Measurements from ENCODE around the gene MMP17.

Gene MMP17

GRCh38 chr12:131827961-131828534 lies at the start of gene MMP17:
TSS of gene MMP17 (plus strand) at chr12:131828393. CDS start at chr12:131828495, 102 bp downstream.
- peak in 16 of 51 donors; percentile 6 to 64 (median 28) for DNase-seq

DNA sequence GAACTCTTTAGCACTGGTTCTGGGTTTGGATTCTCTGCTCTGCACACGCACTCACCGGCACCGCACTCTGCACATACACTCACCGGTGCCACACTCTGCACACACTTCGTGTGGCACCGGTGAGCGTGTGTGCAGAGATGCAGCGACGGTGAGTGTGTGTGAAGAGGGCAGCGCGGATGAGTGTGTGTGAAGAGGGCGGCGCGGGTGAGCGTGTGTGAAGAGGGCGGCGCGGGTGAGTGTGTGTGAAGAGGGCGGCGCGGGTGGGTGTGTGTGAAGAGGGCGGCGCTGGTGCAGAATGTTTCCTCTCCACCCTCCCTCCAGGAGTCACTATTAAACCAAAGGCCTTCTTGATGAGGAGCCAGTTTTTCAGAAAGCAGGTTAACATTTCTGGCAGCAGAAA lies 49.2 kb upstream of the MMP17 start:
- no peak for DNase-seq

- DNase-seq: no peak
These were observed 46.1 kb upstream of the MMP17 start for GRCh38 chr12:131782061-131782460.

- peak in 1 of 51 donors; percentile 49 for DNase-seq
These were observed 44.2 kb upstream of the MMP17 start for GRCh38 chr12:131783915-131784541.

- peak in 1 of 51 donors; percentile 46 for DNase-seq
These were observed 43.1 kb upstream of the MMP17 start for GRCh38 chr12:131784909-131785762.

DNA sequence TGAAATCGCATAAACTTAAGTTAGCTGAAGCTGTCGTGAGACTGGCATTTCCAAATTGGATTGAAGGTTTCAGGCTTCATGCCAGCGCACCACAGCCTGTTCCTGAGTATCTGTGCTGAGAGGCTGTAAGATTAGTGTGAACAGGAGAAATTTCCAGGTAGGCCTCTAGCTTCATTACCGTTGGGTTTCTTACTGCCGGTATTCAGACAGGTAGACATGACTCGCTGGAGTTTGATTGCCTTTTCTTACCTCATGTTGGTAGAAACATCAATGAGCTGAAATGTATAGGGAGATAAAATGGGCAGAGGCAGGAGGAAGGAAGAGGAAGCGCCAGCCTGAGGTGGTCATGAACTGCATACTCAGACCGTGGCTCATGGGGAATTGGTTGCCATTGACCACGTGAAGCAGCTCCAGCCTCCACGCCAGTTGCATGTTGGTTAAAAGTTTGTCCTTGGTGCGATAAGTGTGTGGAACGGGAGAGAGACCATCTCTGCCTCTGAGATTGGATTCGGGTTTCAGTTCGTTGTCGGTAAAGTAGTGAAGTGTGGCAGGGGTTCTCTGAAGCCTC lies 42.3 kb upstream of the MMP17 start:
- no peak for DNase-seq

- DNase-seq: no peak
These were observed 41.9 kb upstream of the MMP17 start for GRCh38 chr12:131786331-131786730.

- DNase-seq: peak in 2 of 51 donors; percentile 13 to 68
These were observed 41.0 kb upstream of the MMP17 start for GRCh38 chr12:131787143-131787660.

GRCh38 chr12:131788070-131788469 lies 40.1 kb upstream of the MMP17 start:
- DNase-seq: no peak

GRCh38 chr12:131789638-131790037 lies 38.6 kb upstream of the MMP17 start:
- DNase-seq: no peak

GRCh38 chr12:131793243-131794022 lies 34.8 kb upstream of the MMP17 start:
- DNase-seq: peak in 5 of 51 donors; percentile 12 to 41 (median 26)

DNA sequence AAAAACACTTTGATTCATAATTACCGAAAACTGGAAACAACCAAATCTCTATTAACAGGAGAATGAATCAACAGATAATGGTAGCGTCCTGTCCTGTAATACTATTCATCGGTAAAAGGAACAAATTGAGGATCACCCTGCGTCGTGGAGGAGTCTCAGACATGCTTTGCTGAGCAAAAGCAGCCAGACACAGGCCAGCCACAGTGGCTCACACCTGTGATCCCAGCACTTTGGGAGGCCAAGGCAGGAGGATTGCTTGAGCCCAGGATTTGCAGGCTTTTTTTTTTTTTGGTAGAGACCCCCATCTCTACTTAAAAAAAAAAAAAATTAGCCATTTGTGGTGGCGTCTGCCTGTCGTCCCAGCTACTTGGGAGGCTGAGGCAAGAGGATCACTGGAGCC lies 34.1 kb upstream of the MMP17 start:
- no peak for DNase-seq

- DNase-seq: no peak
These were observed 33.6 kb upstream of the MMP17 start for GRCh38 chr12:131794573-131794972.

DNA sequence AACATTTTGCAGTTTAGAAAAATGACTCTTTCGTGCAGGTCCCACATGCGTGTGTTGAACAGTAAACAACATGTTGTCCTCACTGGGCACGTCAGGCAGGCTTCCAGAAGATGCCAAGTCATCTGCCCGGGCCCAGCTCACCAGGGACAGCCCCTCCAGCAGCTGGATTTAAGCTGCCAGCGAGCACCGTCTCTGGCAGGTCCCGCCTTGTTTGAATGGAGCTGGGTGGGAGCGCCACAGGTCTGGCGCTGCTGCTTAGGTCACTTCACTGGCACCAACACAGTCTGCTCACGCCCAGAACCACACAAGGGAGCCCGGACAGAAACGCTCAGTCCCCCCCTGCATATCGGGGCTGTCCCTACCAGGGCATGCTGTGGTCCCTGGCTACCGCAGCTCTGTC lies 33.1 kb upstream of the MMP17 start:
- DNase-seq: peak in 10 of 51 donors; percentile 14 to 33 (median 21)

DNA sequence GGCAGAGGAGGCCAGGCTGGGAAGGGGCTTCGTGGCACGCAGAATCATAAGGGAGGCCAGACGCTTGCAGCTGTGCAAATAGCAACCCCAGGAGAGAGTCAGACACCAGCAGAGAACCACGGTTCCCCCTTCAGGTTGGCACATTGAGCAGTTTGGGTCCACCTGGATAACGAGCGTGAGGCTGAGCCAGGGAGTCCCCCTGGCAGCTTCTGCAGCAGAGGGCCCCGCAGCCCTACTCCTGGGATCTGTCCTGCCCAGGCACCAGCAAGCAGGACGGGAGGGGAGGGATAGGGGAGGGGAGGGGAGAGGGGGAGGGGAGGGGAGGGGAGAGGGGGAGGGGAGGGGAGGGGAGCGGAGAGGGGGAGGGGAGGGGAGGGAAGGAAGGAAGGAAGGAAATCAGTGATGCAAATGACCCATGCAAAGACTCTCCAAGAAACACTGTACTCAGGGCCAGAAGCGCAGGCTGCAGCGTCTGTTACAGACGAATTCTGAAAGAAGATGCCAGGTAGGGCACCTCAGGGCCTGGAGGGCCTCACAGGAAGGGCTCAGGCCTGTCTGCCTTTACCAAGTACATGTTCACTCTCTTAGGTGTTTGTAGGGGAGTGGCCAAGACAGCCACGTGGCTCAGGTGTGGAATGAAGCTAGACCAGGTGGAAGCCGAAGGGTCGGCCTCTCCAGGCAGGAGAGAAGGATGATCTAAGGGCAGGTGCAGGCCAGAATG lies 32.3 kb upstream of the MMP17 start:
- no peak for DNase-seq

DNA sequence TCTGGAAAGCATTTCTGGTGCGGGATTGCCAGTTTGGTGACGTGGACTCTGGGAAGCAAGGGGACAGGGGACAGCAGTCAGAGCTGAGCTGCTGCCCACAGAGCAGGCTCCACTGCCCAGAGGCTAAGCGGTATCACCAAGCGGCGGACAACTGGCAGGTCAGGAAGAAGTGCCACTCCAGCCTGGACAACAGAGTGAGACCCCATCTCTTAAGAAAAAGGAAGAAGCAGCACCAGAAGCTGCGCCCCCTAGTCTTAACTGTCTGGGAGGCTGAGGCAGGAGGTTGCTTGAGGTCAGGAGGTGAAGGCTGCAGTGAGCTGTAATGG lies 31.8 kb upstream of the MMP17 start:
- no peak for DNase-seq

GRCh38 chr12:131796754-131797587 lies 31.2 kb upstream of the MMP17 start:
- no peak for DNase-seq

DNA sequence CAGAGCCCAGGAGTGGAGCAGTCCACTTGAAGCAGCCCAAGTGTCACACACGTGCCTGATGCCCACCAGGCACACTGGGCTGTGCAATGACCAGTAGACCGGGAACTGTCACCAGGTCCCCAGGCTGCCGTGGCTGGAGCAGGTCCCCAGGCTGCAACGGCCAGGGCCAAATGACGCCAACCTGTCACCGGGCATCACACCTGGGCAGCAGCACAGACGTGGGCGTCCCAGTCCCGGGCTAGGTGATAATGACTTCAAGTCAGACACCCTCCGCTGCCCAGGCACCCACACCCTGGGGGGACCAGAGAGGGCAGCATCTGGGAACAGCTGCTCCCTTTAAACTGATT lies 30.6 kb upstream of the MMP17 start:
- no peak for DNase-seq

DNA sequence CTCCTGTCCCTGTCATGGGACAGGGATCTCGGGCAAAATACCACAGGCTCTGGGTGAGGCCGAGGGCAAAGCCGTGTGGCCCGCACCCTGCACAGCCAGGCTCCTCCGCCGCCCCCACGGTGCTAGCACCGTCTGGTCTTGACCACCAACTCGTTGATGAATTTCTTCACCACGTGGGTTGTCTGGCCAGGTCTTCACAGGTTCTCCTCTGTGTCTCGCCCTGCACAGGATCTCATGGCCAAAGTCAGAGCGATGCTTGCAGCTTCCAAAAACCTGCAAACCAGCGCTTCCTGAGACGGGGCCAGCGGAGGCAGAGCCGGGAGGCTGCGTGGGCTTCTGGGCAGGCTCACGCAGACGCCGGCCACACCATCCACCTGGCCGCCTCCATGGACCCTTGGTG lies 29.0 kb upstream of the MMP17 start:
- no peak for DNase-seq
